Body of pancreas (tissue), 4 donors: ENCODE measurements around the gene TWSG1. TPM values are rescaled to one million over a fixed set of nuclear protein-coding genes. Genes with fewer than 3 reads are reported as not detected.

ENCODE experiments used
- ATAC-seq: fragments of 150-250 bp; one replicate; pipeline ENCODE4 v1.9.1; 2016
- DNase-seq, 4 donors: peaks; one replicate each; pipeline ENCODE4 v3.0.0-alpha.2; 2019
- H3K27ac ChIP-seq, 4 donors: fragments of 200-600 bp; sonication (generic); 1 replicate in 3 of 4; 2 replicates in 1 of 4; pipeline versions ENCODE4 v1.5.1 to v1.6.1; 2016 to 2019; ENCODE audit warnings: mild to moderate bottlenecking in 1 of 4, mixed read lengths in 1 of 4, moderate library complexity in 1 of 4
- H3K27me3 ChIP-seq, 2 donors: fragments of 200-600 bp; sonication (generic); one replicate each; pipeline ENCODE4 v1.6.0; 2016; ENCODE audit warnings: mild to moderate bottlenecking in 1 of 2
- H3K36me3 ChIP-seq, 2 donors: fragments of 200-600 bp; sonication (generic); replicated peaks in 1 of 2; 2 replicates each; pipeline ENCODE4 v1.5.1; 2016; ENCODE audit warnings: low read depth in 2 of 2; ENCODE audit not compliant: insufficient read depth in 1 of 2
- H3K4me1 ChIP-seq: fragments of 200-600 bp; sonication (generic); one replicate; pipeline ENCODE4 v1.6.0; 2016
- H3K4me3 ChIP-seq, 2 donors: fragments of 200-600 bp; sonication (generic); 1 replicate in 1 of 2; 2 replicates in 1 of 2; pipeline ENCODE4 v1.5.1; 2016 to 2019
- H3K9me3 ChIP-seq, 3 donors: fragments of 200-600 bp; sonication (generic); 1 replicate in 2 of 3; 2 replicates in 1 of 3; pipeline ENCODE4 v1.5.1; 2016
- POLR2A ChIP-seq, 3 donors: fragments of 450-650 bp; IDR thresholded peaks; one replicate each; pipeline ENCODE4 v1.6.1; 2016; ENCODE audit warnings: antibody characterized with exemption in 3 of 3, mild to moderate bottlenecking in 2 of 3
- WGBS, 2 donors: methylation state at CpG; one replicate each; pipeline ENCODE4 v1.1.5; 2017; 5-methylcytosine and 5-hydroxymethylcytosine counted together
- intact Hi-C: fragments of 100-400 bp; cut with DNase I; formaldehyde crosslinking; loops from one replicate; pipeline ENCODE4 v1.15.1; 2023
- total RNA-seq, 2 donors: library from RNA; depleted of rRNA; stranded (reverse); fragments of >200 nt; gene quantifications; one replicate each; pipeline ENCODE4 v1.1.0, GENCODE V29; 2016
- TF ChIP-seq, protein P1 (sequence below), 7 experiments: fragments of 450-650 bp in 4 of 7; fragments of 200-600 bp in 3 of 7; sonication (generic) in 3 of 7; IDR thresholded peaks; one replicate each; pipeline ENCODE4 v1.5.1; 2016 to 2019; ENCODE audit warnings: antibody characterized with exemption in 7 of 7

The TWSG1 gene
- total RNA-seq, 2 donors from 2014 or later = 9.2 to 11.4 TPM

GRCh38 chr18:9416563-9417072 lies 82.0 kb downstream of the TWSG1 start:
- intact Hi-C loops = no loop called here
- TF ChIP-seq POLR2A (IDR thresholded peaks at IDR 0.05) = no peak
- TF ChIP-seq, protein P1, sequence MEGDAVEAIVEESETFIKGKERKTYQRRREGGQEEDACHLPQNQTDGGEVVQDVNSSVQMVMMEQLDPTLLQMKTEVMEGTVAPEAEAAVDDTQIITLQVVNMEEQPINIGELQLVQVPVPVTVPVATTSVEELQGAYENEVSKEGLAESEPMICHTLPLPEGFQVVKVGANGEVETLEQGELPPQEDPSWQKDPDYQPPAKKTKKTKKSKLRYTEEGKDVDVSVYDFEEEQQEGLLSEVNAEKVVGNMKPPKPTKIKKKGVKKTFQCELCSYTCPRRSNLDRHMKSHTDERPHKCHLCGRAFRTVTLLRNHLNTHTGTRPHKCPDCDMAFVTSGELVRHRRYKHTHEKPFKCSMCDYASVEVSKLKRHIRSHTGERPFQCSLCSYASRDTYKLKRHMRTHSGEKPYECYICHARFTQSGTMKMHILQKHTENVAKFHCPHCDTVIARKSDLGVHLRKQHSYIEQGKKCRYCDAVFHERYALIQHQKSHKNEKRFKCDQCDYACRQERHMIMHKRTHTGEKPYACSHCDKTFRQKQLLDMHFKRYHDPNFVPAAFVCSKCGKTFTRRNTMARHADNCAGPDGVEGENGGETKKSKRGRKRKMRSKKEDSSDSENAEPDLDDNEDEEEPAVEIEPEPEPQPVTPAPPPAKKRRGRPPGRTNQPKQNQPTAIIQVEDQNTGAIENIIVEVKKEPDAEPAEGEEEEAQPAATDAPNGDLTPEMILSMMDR (IDR thresholded peaks at IDR 0.05) = no peak
- DNase-seq (no peak), ATAC-seq (no peak)
- no peaks in the 10 kb centered on the region for H3K4me1 ChIP-seq
- H3K4me3 ChIP-seq = no peak overlapping the region
- H3K27ac ChIP-seq = no peak overlapping the region
- H3K9me3 ChIP-seq = no peaks in the 10 kb centered on the region
- WGBS, 2 donors = 56 to 59% methylated on average over 6 of the region's 6 CpGs
- no peaks in the 10 kb centered on the region for H3K36me3 ChIP-seq
- no peaks in the 10 kb centered on the region for H3K27me3 ChIP-seq

- no peak for TF ChIP-seq POLR2A (IDR thresholded peaks at IDR 0.05)
- TF ChIP-seq, protein P1 (IDR thresholded peaks at IDR 0.05) = no peak
- ATAC-seq (peak; percentile 47), DNase-seq (peak in 2 of 4 donors; percentile 34 to 36)
- 53 to 67% methylated on average over 16 to 18 of the region's 18 CpGs for WGBS, 2 donors
- intact Hi-C loops = no loop called here
- Histone ChIP-seq H3K4me3 (no peak overlapping the region), H3K9me3 (no peaks in the 10 kb centered on the region), H3K27me3 (no peaks in the 10 kb centered on the region), H3K27ac (no peak overlapping the region), H3K36me3 (no peaks in the 10 kb centered on the region), H3K4me1 (no peaks in the 10 kb centered on the region)
Observed at GRCh38 chr18:9417073-9417851, 82.7 kb downstream of the TWSG1 start.

DNA sequence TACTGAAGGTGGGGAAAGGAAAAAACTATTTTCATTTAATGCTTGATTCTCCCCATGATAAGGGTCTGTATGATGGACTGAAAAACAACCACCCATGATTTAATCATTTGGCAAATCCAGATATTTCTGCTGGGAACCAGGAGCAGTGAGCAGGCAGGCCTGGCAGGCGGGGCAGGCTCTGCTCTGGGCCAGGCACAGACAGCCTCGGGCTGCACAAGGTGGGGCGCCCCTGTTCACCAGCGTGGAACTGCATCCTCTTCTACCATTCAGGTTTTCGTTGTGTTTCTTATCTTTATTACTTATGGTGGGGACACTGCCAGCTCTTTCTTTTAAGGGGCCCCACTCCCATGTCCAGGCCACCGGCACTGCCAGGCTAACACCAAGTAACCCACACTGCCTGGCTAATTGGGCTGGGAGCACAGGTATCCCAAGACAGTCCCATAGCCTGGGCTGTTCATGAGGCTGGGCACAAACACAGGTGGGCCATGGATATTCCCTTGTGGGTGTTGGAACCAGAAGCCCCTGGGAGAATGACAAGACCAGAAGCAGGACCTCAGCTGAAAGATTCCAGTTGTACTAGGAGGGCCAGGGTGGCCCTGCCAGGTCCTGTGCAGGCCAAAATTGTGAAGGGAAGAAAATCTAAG lies 83.6 kb downstream of the TWSG1 start:
- no peak for DNase-seq
- no peaks in the 10 kb centered on the region for H3K27me3 ChIP-seq
- no peaks in the 10 kb centered on the region for H3K4me1 ChIP-seq
- WGBS, 2 donors = 84 to 90% methylated on average over 6 of the region's 6 CpGs
- ATAC-seq = no peak
- TF ChIP-seq, protein P1 (IDR thresholded peaks at IDR 0.05) = no peak
- no peak for TF ChIP-seq POLR2A (IDR thresholded peaks at IDR 0.05)
- intact Hi-C loops = no loop called here
- H3K9me3 ChIP-seq = no peaks in the 10 kb centered on the region
- no peak overlapping the region for H3K4me3 ChIP-seq
- H3K36me3 ChIP-seq = no peaks in the 10 kb centered on the region
- H3K27ac ChIP-seq = no peak overlapping the region

DNA sequence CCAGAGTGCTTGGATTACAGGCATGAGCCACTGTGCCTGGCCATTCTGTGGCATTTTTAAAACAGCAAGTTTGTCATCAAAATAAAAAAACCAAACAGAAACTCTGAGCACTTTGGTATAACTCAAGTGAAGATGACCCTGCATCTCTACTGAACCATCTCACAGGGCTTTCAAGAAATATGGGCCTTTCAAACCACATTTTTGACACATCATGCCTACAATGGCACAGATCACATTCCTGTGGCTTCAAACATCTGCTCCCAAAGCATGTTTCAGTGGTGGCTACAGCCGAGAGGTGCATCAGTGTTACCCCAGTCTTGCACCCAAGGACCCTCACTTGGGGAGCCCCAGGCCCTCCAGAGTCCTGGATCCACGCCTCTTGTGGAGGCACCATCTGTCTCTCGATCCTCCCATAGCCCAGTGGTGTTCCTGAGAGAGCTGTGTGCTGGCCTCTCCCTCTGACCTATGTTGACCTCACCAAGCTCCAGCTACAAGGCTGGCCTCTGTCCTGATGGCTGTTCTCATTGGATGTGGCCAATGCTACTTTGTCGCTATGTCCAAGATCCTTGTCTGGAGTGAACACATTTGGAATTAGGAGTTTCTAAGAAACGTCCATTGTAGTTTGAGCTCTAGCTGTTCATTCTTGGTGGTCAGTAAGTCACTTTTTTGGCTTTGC lies 85.5 kb downstream of the TWSG1 start:
- TF ChIP-seq, protein P1 (IDR thresholded peaks at IDR 0.05) = no peak
- TF ChIP-seq POLR2A (IDR thresholded peaks at IDR 0.05) = no peak
- Histone ChIP-seq H3K36me3 (no peaks in the 10 kb centered on the region), H3K4me1 (no peaks in the 10 kb centered on the region), H3K4me3 (no peak overlapping the region), H3K27ac (no peak overlapping the region), H3K9me3 (no peaks in the 10 kb centered on the region), H3K27me3 (no peaks in the 10 kb centered on the region)
- ATAC-seq (no peak), DNase-seq (no peak)
- WGBS, 2 donors = 71 to 81% methylated on average over 4 to 5 of the region's 5 CpGs
- intact Hi-C loops = no loop called here
